Placental epithelial cell (primary cell): ENCODE measurements around the gene SLC38A10. TPM values are rescaled to one million over a fixed set of nuclear protein-coding genes. Genes with fewer than 3 reads are reported as not detected.

ENCODE experiments used
- total RNA-seq: library from RNA; depleted of rRNA; stranded (reverse); fragments of >200 nt; gene quantifications from 2 replicates; pipeline ENCODE4 v1.2.3, GENCODE V29; 2012

The SLC38A10 gene
- 58.5 and 71.1 TPM in 2 replicates for total RNA-seq

DNA sequence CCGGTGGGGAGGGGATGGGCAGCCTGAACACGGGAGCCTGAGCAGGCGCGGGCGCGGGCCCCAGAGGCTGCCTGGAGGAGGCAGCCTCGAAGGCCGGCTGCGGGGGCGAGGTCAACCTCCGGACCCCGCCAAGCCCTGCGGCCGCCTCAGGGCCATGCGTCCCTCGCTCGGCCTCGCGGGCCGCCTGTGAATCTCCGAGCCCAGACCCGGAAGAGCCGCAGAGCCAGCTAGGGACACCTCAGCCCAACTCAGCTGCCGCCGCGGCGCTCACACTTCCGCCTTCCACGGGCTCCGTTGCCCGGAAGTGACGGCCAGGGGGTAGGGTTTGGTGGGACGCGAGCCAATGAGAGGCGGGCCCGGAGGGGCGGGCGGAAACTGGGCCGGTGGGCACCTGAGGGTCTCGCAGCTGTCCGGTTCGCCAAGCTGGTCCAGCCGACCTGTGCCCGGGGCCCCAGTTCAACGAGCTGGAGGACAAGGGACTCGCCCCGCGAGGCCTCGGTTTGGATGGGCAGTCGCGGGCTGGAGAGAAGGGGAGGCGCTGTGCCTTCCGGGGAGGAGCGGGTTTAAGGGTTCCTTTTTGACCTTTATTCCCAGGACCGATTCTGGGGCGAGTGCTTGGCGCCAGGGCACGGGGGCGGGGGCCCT, at the start of gene SLC38A10:
Gene SLC38A10 (minus strand): TSS at position 277 of the 645 bp plus-strand sequence. CDS start 386 bp downstream, outside the sequence.

DNA sequence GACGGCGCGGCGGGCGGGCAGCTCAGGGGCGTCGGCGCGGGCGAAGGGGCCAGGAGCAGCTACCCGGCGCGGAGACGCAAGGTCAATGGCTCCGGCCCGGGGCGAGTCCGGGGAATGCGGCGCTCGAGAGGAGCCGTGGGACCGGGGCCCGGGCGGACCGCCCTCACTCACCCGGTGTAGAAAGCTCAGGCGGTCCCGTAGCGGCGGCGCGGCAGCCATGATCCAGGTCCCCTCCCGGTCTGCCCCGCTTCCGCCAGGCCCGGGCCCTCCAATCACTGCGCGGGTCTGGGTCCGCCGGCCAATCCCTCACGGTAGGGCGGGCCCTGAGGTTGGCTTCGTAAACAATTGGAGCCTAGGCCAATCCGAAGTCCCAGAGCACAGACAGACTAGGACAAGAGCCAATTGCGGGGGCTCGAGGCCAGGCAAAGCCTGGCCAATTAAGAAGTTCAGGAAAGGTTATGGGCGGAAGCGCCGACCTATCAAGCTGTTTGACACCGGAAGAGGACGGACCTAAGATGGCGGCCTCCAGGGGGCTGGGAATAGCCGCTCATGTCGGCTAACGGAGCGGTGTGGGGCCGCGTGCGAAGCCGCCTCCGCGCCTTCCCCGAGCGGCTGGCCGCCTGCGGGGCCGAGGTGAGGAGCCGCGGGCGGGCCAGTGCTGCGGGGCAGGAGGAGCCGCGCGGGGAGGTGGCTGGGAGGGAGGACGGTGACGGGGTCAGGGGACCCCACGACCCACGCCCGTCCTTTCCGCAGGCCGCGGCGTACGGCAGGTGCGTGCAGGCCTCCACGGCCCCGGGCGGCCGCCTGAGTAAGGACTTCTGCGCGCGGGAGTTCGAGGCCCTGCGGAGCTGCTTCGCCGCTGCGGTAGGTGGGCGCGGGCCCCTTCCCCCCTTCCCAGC, 56.0 kb downstream of the SLC38A10 start, which contains the start of the genes NDUFAF8 and TEPSIN:
Gene NDUFAF8 (plus strand): TSS at position 504 of the 899 bp plus-strand sequence. CDS start 46 bp downstream, at position 550.
Gene TEPSIN (minus strand): TSS at position 241 of the 899 bp plus-strand sequence. CDS start 22 bp downstream, at position 219.

DNA sequence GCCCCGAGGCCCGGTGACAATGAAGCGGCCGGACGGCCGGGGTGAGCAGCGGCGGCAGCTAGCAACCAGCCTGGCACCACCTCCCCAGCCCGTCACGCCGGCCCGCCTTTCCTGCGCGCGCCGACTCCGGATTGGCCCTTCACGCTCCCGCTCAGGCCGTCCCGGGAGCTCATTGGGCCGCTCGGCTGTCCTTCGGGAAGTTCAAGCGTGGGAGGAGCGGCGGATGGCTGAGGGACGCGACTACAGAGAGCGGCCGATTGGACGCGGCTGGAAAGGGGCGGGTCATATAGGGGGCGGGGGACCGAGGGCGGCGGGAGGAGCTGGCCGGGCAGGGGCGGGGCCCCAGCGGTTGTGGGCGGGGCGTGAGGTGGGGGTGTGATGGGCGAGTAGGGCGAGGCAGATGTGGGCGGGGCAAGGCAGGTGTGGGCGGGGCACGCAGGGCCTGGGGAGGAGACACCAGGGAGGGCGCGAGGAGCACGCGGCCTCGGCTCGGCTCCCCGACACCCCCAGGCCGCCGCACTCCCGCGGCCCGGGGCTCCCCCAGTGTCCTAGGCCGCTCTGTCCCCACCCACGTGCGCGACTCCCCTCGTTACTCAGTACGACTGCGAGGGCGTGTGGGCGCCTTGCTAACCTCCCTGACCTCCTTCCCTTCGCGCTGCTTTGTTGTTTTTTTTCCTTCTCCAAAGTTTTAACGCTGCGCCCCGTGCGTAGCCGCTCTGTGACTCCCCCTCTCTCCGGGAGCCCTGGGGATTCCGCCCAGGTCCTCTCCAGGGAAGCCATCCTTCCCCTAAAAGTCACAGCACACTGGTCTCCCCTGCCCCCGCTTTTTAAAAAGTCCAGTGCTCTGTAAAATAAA, 72.0 kb downstream of the SLC38A10 start, which contains the start of gene CEP131:
Gene CEP131 (minus strand): TSS at position 60 of the 856 bp plus-strand sequence. CDS start 2,909 bp downstream, outside the sequence.

Other genes starting within 250 kb of the SLC38A10 start
- gene PVALEF, start 129.8 kb downstream of the SLC38A10 start, total RNA-seq, result not detected in 2 replicates
- under 0.01 and 0.22 TPM in 2 replicates for gene AATK, start 129.1 kb downstream of the SLC38A10 start, total RNA-seq
- gene CEP131, start 72.3 kb downstream of the SLC38A10 start, total RNA-seq, result 7.7 and 8.2 TPM in 2 replicates
- 23.7 and 29.8 TPM in 2 replicates for gene TEPSIN, start 56.3 kb downstream of the SLC38A10 start, total RNA-seq
- 14.5 and 20.9 TPM in 2 replicates for gene NDUFAF8, start 56.0 kb downstream of the SLC38A10 start, total RNA-seq
- gene BAHCC1, start 100.2 kb upstream of the SLC38A10 start, total RNA-seq, result 5.6 and 7.1 TPM in 2 replicates
- gene ACTG1, start 217.5 kb upstream of the SLC38A10 start, total RNA-seq, result 3,259 and 11,087 TPM in 2 replicates
- gene FSCN2, start 233.1 kb upstream of the SLC38A10 start, total RNA-seq, result 1.1 and 3.5 TPM in 2 replicates